IgD-negative memory B cell (primary cell): ENCODE data around the gene IVNS1ABP. TPM values are rescaled to one million over a fixed set of nuclear protein-coding genes. Genes with fewer than 3 reads are reported as not detected.
"Not testable (repeated sequence)": the region's sequence is repeated elsewhere in the genome, so short reads cannot be mapped to it uniquely, and the experiment has no call there.

Source experiments
- H3K27ac Mint-ChIP-seq, 3 donors: one replicate each; pipeline ENCODE4 v1.8.0; 2020 to 2022; ENCODE audit warnings: mild to moderate bottlenecking in 3 of 3, mixed read lengths in 3 of 3, moderate library complexity in 1 of 3
- H3K27me3 Mint-ChIP-seq: one replicate; pipeline ENCODE4 v1.8.0; 2021; ENCODE audit warnings: mixed read lengths
- H3K36me3 Mint-ChIP-seq: one replicate; pipeline ENCODE4 v1.8.0; 2020; ENCODE audit warnings: mild to moderate bottlenecking, mixed read lengths
- H3K4me1 Mint-ChIP-seq, 3 donors: one replicate each; pipeline ENCODE4 v1.8.0; 2020 to 2022; ENCODE audit warnings: mixed read lengths in 3 of 3, mild to moderate bottlenecking in 1 of 3
- H3K4me3 Mint-ChIP-seq, 4 donors: one replicate each; pipeline ENCODE4 v1.8.0; 2020 to 2022; ENCODE audit warnings: mild to moderate bottlenecking in 4 of 4, mixed read lengths in 4 of 4, moderate library complexity in 3 of 4
- H3K9me3 Mint-ChIP-seq, 3 donors: one replicate each; pipeline ENCODE4 v1.8.0; 2020 to 2021; ENCODE audit warnings: mixed read lengths in 3 of 3, mild to moderate bottlenecking in 1 of 3
- polyA plus RNA-seq: library from polyadenylated mRNA; unstranded; fragments of 300-500 nt; fragmentation: Illumina TruSeq; gene quantifications from one replicate; pipeline ENCODE4 v1.2.3, GENCODE V29; 2021

IVNS1ABP gene
- polyA plus RNA-seq, 1 donor from 2014 or later, result 35.4 TPM

- no peak overlapping the region for H3K4me3 Mint-ChIP-seq
These were observed 26.3 kb upstream of the IVNS1ABP start for GRCh38 chr1:185343306-185343705.

GRCh38 chr1:185342672-185343259, 25.7 kb upstream of the IVNS1ABP start:
- no peaks in the 10 kb centered on the region for H3K9me3 Mint-ChIP-seq
- H3K27ac Mint-ChIP-seq, result no peak overlapping the region
- H3K27me3 Mint-ChIP-seq, result no peaks in the 10 kb centered on the region
- H3K36me3 Mint-ChIP-seq, result peaks cover 1% of the 10 kb centered on the region
- peaks cover 32 to 40% (median 35%) of the 10 kb centered on the region in 3 donors for H3K4me1 Mint-ChIP-seq
- H3K4me3 Mint-ChIP-seq, result no peak overlapping the region

More at GRCh38 chr1:185343306-185343705, 26.3 kb upstream of the IVNS1ABP start:
- Mint-ChIP-seq H3K27ac (no peak overlapping the region), H3K27me3 (no peaks in the 10 kb centered on the region), H3K9me3 (no peaks in the 10 kb centered on the region), H3K36me3 (peaks cover 1% of the 10 kb centered on the region), H3K4me1 (peaks cover 32 to 40% (median 32%) of the 10 kb centered on the region in 3 donors)

GRCh38 chr1:185342017-185342416, 25.0 kb upstream of the IVNS1ABP start:
- Mint-ChIP-seq H3K27me3 (no peaks in the 10 kb centered on the region), H3K4me3 (no peak overlapping the region), H3K9me3 (no peaks in the 10 kb centered on the region), H3K36me3 (peaks cover 1% of the 10 kb centered on the region), H3K27ac (no peak overlapping the region), H3K4me1 (peaks cover 31 to 44% (median 33%) of the 10 kb centered on the region in 3 donors)

- Mint-ChIP-seq H3K9me3 (no peaks in the 10 kb centered on the region), H3K4me1 (peaks cover 25 to 42% (median 28%) of the 10 kb centered on the region in 3 donors), H3K36me3 (peaks cover 3% of the 10 kb centered on the region), H3K27ac (no peak overlapping the region), H3K27me3 (no peaks in the 10 kb centered on the region), H3K4me3 (no peak overlapping the region)
These were observed 24.2 kb upstream of the IVNS1ABP start for GRCh38 chr1:185341196-185341781.

- H3K36me3 Mint-ChIP-seq, result peaks cover 1% of the 10 kb centered on the region
- H3K4me3 Mint-ChIP-seq, result peak overlapping the region in 3 of 4 donors; percentile 45 to 91 (median 69)
- H3K27me3 Mint-ChIP-seq, result no peaks in the 10 kb centered on the region
- peaks cover 16 to 29% (median 20%) of the 10 kb centered on the region in 3 donors for H3K4me1 Mint-ChIP-seq
- no peaks in the 10 kb centered on the region for H3K9me3 Mint-ChIP-seq
- H3K27ac Mint-ChIP-seq, result peak overlapping the region; percentile 7 to 87 (median 82)
These were observed 21.9 kb upstream of the IVNS1ABP start for GRCh38 chr1:185338719-185339622.

- Mint-ChIP-seq H3K27me3 (no peaks in the 10 kb centered on the region), H3K36me3 (peaks cover 1% of the 10 kb centered on the region), H3K9me3 (no peaks in the 10 kb centered on the region), H3K4me3 (peak overlapping the region in 1 of 4 donors; percentile 4), H3K4me1 (peaks cover 16 to 29% (median 20%) of the 10 kb centered on the region in 3 donors), H3K27ac (no peak overlapping the region)
These were observed 20.2 kb upstream of the IVNS1ABP start for GRCh38 chr1:185337246-185337645.

- Mint-ChIP-seq H3K27ac (no peak overlapping the region), H3K4me1 (peaks cover 7 to 13% (median 10%) of the 10 kb centered on the region in 3 donors), H3K4me3 (no peak overlapping the region), H3K27me3 (no peaks in the 10 kb centered on the region), H3K36me3 (peaks cover 1% of the 10 kb centered on the region), H3K9me3 (no peaks in the 10 kb centered on the region)
These were observed 17.1 kb upstream of the IVNS1ABP start for GRCh38 chr1:185334182-185334581.

GRCh38 chr1:185328255-185328654, 11.2 kb upstream of the IVNS1ABP start:
- Mint-ChIP-seq H3K4me3 (no peak overlapping the region), H3K27ac (no peak overlapping the region), H3K9me3 (peaks cover 0 to 2% (median 0%) of the 10 kb centered on the region in 3 donors), H3K36me3 (no peaks in the 10 kb centered on the region), H3K27me3 (no peaks in the 10 kb centered on the region), H3K4me1 (no peaks in the 10 kb centered on the region)

GRCh38 chr1:185325413-185325812, 8.4 kb upstream of the IVNS1ABP start:
- H3K4me3 Mint-ChIP-seq, result no peak overlapping the region
- H3K4me1 Mint-ChIP-seq, result no peaks in the 10 kb centered on the region
- no peak overlapping the region for H3K27ac Mint-ChIP-seq
- peaks cover 0 to 4% (median 2%) of the 10 kb centered on the region in 3 donors for H3K9me3 Mint-ChIP-seq
- no peaks in the 10 kb centered on the region for H3K36me3 Mint-ChIP-seq
- H3K27me3 Mint-ChIP-seq, result no peaks in the 10 kb centered on the region

GRCh38 chr1:185324118-185324517, 7.1 kb upstream of the IVNS1ABP start:
- H3K27ac Mint-ChIP-seq, result no peak overlapping the region
- H3K36me3 Mint-ChIP-seq, result no peaks in the 10 kb centered on the region
- no peaks in the 10 kb centered on the region for H3K4me1 Mint-ChIP-seq
- H3K27me3 Mint-ChIP-seq, result no peaks in the 10 kb centered on the region
- H3K9me3 Mint-ChIP-seq, result peaks cover 0 to 4% (median 2%) of the 10 kb centered on the region in 3 donors
- no peak overlapping the region for H3K4me3 Mint-ChIP-seq

- Mint-ChIP-seq H3K36me3 (no peaks in the 10 kb centered on the region), H3K27me3 (no peaks in the 10 kb centered on the region), H3K4me3 (no peak overlapping the region), H3K27ac (no peak overlapping the region), H3K9me3 (peaks cover 0 to 3% (median 2%) of the 10 kb centered on the region in 3 donors), H3K4me1 (peaks cover 4 to 7% (median 5%) of the 10 kb centered on the region in 3 donors)
These were observed 5.6 kb upstream of the IVNS1ABP start for GRCh38 chr1:185322636-185323035.

GRCh38 chr1:185321653-185322221, 4.7 kb upstream of the IVNS1ABP start:
- not testable (repeated sequence) for H3K9me3 Mint-ChIP-seq, H3K36me3 Mint-ChIP-seq, H3K27ac Mint-ChIP-seq, H3K4me1 Mint-ChIP-seq, H3K27me3 Mint-ChIP-seq
- H3K4me3 Mint-ChIP-seq, result peak overlapping the region in 1 of 4 donors; percentile 37

- not testable (repeated sequence) for H3K4me1 Mint-ChIP-seq, H3K36me3 Mint-ChIP-seq, H3K9me3 Mint-ChIP-seq, H3K27me3 Mint-ChIP-seq, H3K27ac Mint-ChIP-seq
- H3K4me3 Mint-ChIP-seq, result peak overlapping the region in 1 of 4 donors; percentile 37
These were observed 4.1 kb upstream of the IVNS1ABP start for GRCh38 chr1:185321104-185321503.

GRCh38 chr1:185319139-185319475, 2.1 kb upstream of the IVNS1ABP start:
- Mint-ChIP-seq H3K4me1 (peaks cover 15 to 23% (median 18%) of the 10 kb centered on the region in 3 donors), H3K4me3 (peak overlapping the region in 1 of 4 donors; percentile 22), H3K27ac (peak overlapping the region; percentile 34 to 83 (median 59)), H3K36me3 (peaks cover under 1% of the 10 kb centered on the region), H3K9me3 (peaks cover 0 to 3% (median 2%) of the 10 kb centered on the region in 3 donors), H3K27me3 (no peaks in the 10 kb centered on the region)
